ENCODE measurements around the gene CTPS2.
"Not testable (repeated sequence)": the region's sequence is repeated elsewhere in the genome, so short reads cannot be mapped to it uniquely, and the experiment has no call there.

The CTPS2 gene

GRCh38 chrX:16587836-16588235, 124.6 kb downstream of the CTPS2 start:
- H3K9ac ChIP-seq (ENCODE audit: low read length), result no peak overlapping the region
- no peaks in the 10 kb centered on the region for H3K4me1 ChIP-seq (ENCODE audit: control insufficient read depth, insufficient read depth, low read length)
- H3K27me3 ChIP-seq (ENCODE audit: control insufficient read depth, insufficient read depth, low read length), result no peaks in the 10 kb centered on the region
- H3K36me3 ChIP-seq (ENCODE audit: control insufficient read depth, insufficient read depth, low read length), result no peaks in the 10 kb centered on the region
- H3K4me3 ChIP-seq (ENCODE audit: low read length), result no peak overlapping the region
- H3K27ac ChIP-seq (ENCODE audit: low read depth, low read length), result no peak overlapping the region

- H3K36me3 ChIP-seq (ENCODE audit: control insufficient read depth, insufficient read depth, low read length), result no peaks in the 10 kb centered on the region
- H3K4me1 ChIP-seq (ENCODE audit: control insufficient read depth, insufficient read depth, low read length), result no peaks in the 10 kb centered on the region
- no peak overlapping the region for H3K4me3 ChIP-seq (ENCODE audit: low read length)
- no peak overlapping the region for H3K27ac ChIP-seq (ENCODE audit: low read depth, low read length)
- no peaks in the 10 kb centered on the region for H3K27me3 ChIP-seq (ENCODE audit: control insufficient read depth, insufficient read depth, low read length)
- H3K9ac ChIP-seq (ENCODE audit: low read length), result no peak overlapping the region
These were observed 125.9 kb downstream of the CTPS2 start for GRCh38 chrX:16586377-16587112.

- Histone ChIP-seq H3K27ac (ENCODE audit: low read depth, low read length) (no peak overlapping the region), H3K4me3 (ENCODE audit: low read length) (no peak overlapping the region), H3K4me1 (ENCODE audit: control insufficient read depth, insufficient read depth, low read length) (no peaks in the 10 kb centered on the region)
These were observed 126.7 kb downstream of the CTPS2 start for GRCh38 chrX:16585486-16586376.

GRCh38 chrX:16580004-16580797, 132.3 kb downstream of the CTPS2 start:
- not testable (repeated sequence) for H3K4me3 ChIP-seq (ENCODE audit: low read length); H3K27ac ChIP-seq (ENCODE audit: low read depth, low read length); H3K27me3 ChIP-seq (ENCODE audit: control insufficient read depth, insufficient read depth, low read length)

More at GRCh38 chrX:16585486-16586376, 126.7 kb downstream of the CTPS2 start:
- Histone ChIP-seq H3K9ac (ENCODE audit: low read length) (no peak overlapping the region), H3K27me3 (ENCODE audit: control insufficient read depth, insufficient read depth, low read length) (no peaks in the 10 kb centered on the region), H3K36me3 (ENCODE audit: control insufficient read depth, insufficient read depth, low read length) (no peaks in the 10 kb centered on the region)

GRCh38 chrX:16579517-16579916, 133.0 kb downstream of the CTPS2 start:
- Histone ChIP-seq H3K27ac (ENCODE audit: low read depth, low read length) (no peak overlapping the region), H3K27me3 (ENCODE audit: control insufficient read depth, insufficient read depth, low read length) (no peaks in the 10 kb centered on the region), H3K9ac (ENCODE audit: low read length) (no peak overlapping the region), H3K4me1 (ENCODE audit: control insufficient read depth, insufficient read depth, low read length) (no peaks in the 10 kb centered on the region), H3K36me3 (ENCODE audit: control insufficient read depth, insufficient read depth, low read length) (no peaks in the 10 kb centered on the region), H3K4me3 (ENCODE audit: low read length) (no peak overlapping the region)

More at GRCh38 chrX:16580004-16580797, 132.3 kb downstream of the CTPS2 start:
- not testable (repeated sequence) for H3K4me1 ChIP-seq (ENCODE audit: control insufficient read depth, insufficient read depth, low read length); H3K36me3 ChIP-seq (ENCODE audit: control insufficient read depth, insufficient read depth, low read length); H3K9ac ChIP-seq (ENCODE audit: low read length)

DNA sequence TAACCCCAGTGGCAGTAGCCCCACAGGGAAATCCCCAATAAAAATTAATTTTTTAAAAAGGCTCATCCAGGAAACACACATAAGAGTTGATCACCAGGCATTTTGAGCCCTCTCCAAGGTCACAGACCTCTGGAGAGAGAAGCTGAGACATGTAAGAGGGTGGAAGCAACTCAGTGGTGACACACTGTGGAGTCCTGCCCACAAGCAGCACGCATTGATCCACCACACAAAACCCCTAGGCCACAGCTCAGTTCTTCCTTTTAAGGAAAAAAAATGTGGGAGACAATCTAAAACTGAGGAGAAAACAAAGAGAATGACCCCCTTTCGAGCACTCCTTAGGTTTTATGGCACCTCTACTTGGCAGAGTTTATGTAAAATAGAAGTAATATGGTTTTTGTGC, 134.3 kb downstream of the CTPS2 start:
- Histone ChIP-seq H3K27ac (ENCODE audit: low read depth, low read length) (no peak overlapping the region), H3K9ac (ENCODE audit: low read length) (no peak overlapping the region), H3K27me3 (ENCODE audit: control insufficient read depth, insufficient read depth, low read length) (no peaks in the 10 kb centered on the region), H3K36me3 (ENCODE audit: control insufficient read depth, insufficient read depth, low read length) (no peaks in the 10 kb centered on the region), H3K4me1 (ENCODE audit: control insufficient read depth, insufficient read depth, low read length) (no peaks in the 10 kb centered on the region), H3K4me3 (ENCODE audit: low read length) (no peak overlapping the region)

DNA sequence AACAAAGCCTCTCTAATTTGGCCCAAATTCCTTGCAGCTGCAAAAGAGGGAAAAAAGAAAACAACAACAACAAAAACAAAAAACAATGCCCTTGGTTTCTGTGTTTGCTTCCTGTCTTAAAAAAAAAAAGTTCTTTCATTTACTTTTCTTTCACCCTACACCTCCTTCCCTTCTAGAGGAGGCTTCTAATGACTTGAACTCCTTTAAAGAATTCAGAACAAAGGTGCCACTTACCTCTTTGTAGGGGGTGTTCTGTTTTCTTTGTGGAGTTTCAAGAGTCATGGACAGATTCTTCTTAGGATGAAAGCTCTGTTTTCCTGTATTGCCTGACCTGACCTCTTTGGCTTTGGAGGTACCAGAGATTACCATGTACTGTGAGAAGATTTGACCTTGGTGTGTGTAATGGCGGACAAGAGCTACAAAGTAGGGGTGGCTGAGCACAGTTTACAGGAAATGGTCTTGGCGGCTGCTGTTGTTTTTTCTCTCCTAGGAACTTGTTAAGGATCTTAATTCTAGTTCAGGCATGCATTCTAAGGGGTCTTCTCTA, 134.9 kb downstream of the CTPS2 start:
- Histone ChIP-seq H3K4me1 (ENCODE audit: control insufficient read depth, insufficient read depth, low read length) (no peaks in the 10 kb centered on the region), H3K27me3 (ENCODE audit: control insufficient read depth, insufficient read depth, low read length) (no peaks in the 10 kb centered on the region), H3K36me3 (ENCODE audit: control insufficient read depth, insufficient read depth, low read length) (no peaks in the 10 kb centered on the region), H3K27ac (ENCODE audit: low read depth, low read length) (no peak overlapping the region), H3K9ac (ENCODE audit: low read length) (no peak overlapping the region), H3K4me3 (ENCODE audit: low read length) (no peak overlapping the region)

GRCh38 chrX:16575388-16575787, 137.1 kb downstream of the CTPS2 start:
- H3K4me1 ChIP-seq (ENCODE audit: control insufficient read depth, insufficient read depth, low read length); H3K27ac ChIP-seq (ENCODE audit: low read depth, low read length); H3K27me3 ChIP-seq (ENCODE audit: control insufficient read depth, insufficient read depth, low read length); H3K36me3 ChIP-seq (ENCODE audit: control insufficient read depth, insufficient read depth, low read length); H3K4me3 ChIP-seq (ENCODE audit: low read length); H3K9ac ChIP-seq (ENCODE audit: low read length): not testable (repeated sequence)

DNA sequence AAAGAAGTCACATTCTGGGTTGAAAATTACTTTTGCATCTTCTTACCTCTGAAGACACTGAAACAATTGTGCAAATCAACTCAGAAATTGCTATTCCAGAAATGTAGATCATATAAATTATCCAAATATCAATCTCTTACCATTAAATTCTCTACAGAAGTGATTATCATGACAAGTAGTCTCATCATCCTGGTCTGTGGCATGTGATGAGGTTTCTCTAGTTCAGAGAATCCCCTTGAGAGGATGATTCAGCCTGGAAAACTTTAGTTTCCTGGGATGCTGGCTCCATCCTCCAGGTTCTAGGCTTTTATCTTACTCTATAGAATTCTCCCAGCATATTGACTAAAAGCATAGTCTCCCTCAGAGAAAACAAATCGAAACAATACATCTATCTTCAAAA, 138.7 kb downstream of the CTPS2 start:
- H3K4me1 ChIP-seq (ENCODE audit: control insufficient read depth, insufficient read depth, low read length), result no peaks in the 10 kb centered on the region
- H3K36me3 ChIP-seq (ENCODE audit: control insufficient read depth, insufficient read depth, low read length), result no peaks in the 10 kb centered on the region
- no peak overlapping the region for H3K27ac ChIP-seq (ENCODE audit: low read depth, low read length)
- no peak overlapping the region for H3K9ac ChIP-seq (ENCODE audit: low read length)
- H3K27me3 ChIP-seq (ENCODE audit: control insufficient read depth, insufficient read depth, low read length), result no peaks in the 10 kb centered on the region
- H3K4me3 ChIP-seq (ENCODE audit: low read length), result no peak overlapping the region

- no peak overlapping the region for H3K27ac ChIP-seq (ENCODE audit: low read depth, low read length)
- no peaks in the 10 kb centered on the region for H3K27me3 ChIP-seq (ENCODE audit: control insufficient read depth, insufficient read depth, low read length)
- no peaks in the 10 kb centered on the region for H3K36me3 ChIP-seq (ENCODE audit: control insufficient read depth, insufficient read depth, low read length)
- H3K4me3 ChIP-seq (ENCODE audit: low read length), result no peak overlapping the region
- H3K9ac ChIP-seq (ENCODE audit: low read length), result no peak overlapping the region
- H3K4me1 ChIP-seq (ENCODE audit: control insufficient read depth, insufficient read depth, low read length), result no peaks in the 10 kb centered on the region
These were observed 144.8 kb downstream of the CTPS2 start for GRCh38 chrX:16567681-16568080.

GRCh38 chrX:16566571-16566970, 145.9 kb downstream of the CTPS2 start:
- H3K9ac ChIP-seq (ENCODE audit: low read length), result no peak overlapping the region
- no peaks in the 10 kb centered on the region for H3K4me1 ChIP-seq (ENCODE audit: control insufficient read depth, insufficient read depth, low read length)
- H3K36me3 ChIP-seq (ENCODE audit: control insufficient read depth, insufficient read depth, low read length), result no peaks in the 10 kb centered on the region
- H3K4me3 ChIP-seq (ENCODE audit: low read length), result no peak overlapping the region
- no peaks in the 10 kb centered on the region for H3K27me3 ChIP-seq (ENCODE audit: control insufficient read depth, insufficient read depth, low read length)
- H3K27ac ChIP-seq (ENCODE audit: low read depth, low read length), result no peak overlapping the region

DNA sequence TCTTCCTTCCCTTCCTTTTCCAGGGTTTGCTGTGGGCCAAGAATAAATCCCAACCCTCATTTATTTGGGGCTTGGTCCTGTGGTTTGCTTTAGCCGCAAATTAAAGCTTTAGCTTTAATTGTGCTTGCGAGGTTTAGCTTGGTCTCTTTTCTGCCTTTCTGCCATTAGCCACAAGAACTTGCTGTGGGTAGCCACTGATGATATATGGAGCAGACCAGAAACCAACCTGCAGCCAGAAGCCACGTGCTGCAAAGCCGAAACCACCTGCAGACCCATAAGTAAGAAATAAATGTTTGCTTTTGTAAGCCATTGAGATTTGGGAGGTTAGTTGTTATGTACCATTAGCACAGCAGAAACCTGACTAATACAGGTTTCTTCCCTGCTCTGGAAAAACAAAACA, 152.3 kb downstream of the CTPS2 start:
- no peaks in the 10 kb centered on the region for H3K4me1 ChIP-seq (ENCODE audit: control insufficient read depth, insufficient read depth, low read length)
- no peak overlapping the region for H3K9ac ChIP-seq (ENCODE audit: low read length)
- H3K27me3 ChIP-seq (ENCODE audit: control insufficient read depth, insufficient read depth, low read length), result peaks cover under 1% of the 10 kb centered on the region
- no peak overlapping the region for H3K4me3 ChIP-seq (ENCODE audit: low read length)
- H3K27ac ChIP-seq (ENCODE audit: low read depth, low read length), result no peak overlapping the region
- H3K36me3 ChIP-seq (ENCODE audit: control insufficient read depth, insufficient read depth, low read length), result no peaks in the 10 kb centered on the region

Data from rectal smooth muscle tissue (tissue), 1 donor.